Smooth muscle cell (in vitro differentiated cells): ENCODE results near the gene THRAP3. TPM values are rescaled to one million over a fixed set of nuclear protein-coding genes. Genes with fewer than 3 reads are reported as not detected.

ENCODE experiments used
- DNase-seq: peaks from one replicate; lab custom pipeline; 2025; ENCODE audit not compliant: unreplicated experiment; lab: John Stamatoyannopoulos, UW
- H2AFZ ChIP-seq: fragments of 200-600 bp; sonication (generic); 2 replicates; pipeline ENCODE4 v1.6.0; 2016; ENCODE audit warnings: antibody characterized with exemption, low read depth, mild to moderate bottlenecking
- H3F3A ChIP-seq: fragments of 200-600 bp; sonication (generic); 2 replicates; pipeline ENCODE4 v1.6.0; 2017; ENCODE audit warnings: antibody characterized with exemption, low read depth
- H3K27ac ChIP-seq: fragments of 200-600 bp; sonication (generic); 2 replicates; pipeline ENCODE4 v1.5.1; 2016; ENCODE audit warnings: low read depth, mild to moderate bottlenecking
- H3K27me3 ChIP-seq: fragments of 200-600 bp; sonication (generic); 2 replicates; pipeline ENCODE4 v1.6.1; 2016; ENCODE audit warnings: low read depth, mild to moderate bottlenecking
- H3K36me3 ChIP-seq: fragments of 200-600 bp; sonication (generic); 2 replicates; pipeline ENCODE4 v1.5.1; 2016; ENCODE audit warnings: low read depth
- H3K4me1 ChIP-seq: fragments of 200-600 bp; sonication (generic); 2 replicates; pipeline ENCODE4 v1.5.1; 2016; ENCODE audit warnings: low read depth
- H3K4me2 ChIP-seq: fragments of 200-600 bp; sonication (generic); 2 replicates; pipeline ENCODE4 v1.6.0; 2016; ENCODE audit warnings: mild to moderate bottlenecking
- H3K4me3 ChIP-seq: fragments of 200-600 bp; sonication (generic); 2 replicates; pipeline ENCODE4 v1.5.1; 2016; ENCODE audit warnings: mild to moderate bottlenecking
- H3K79me2 ChIP-seq: fragments of 200-600 bp; sonication (generic); 2 replicates; pipeline ENCODE4 v1.6.0; 2016; ENCODE audit warnings: low read depth, mild to moderate bottlenecking
- H3K9ac ChIP-seq: fragments of 200-600 bp; sonication (generic); 2 replicates; pipeline ENCODE4 v1.6.0; 2016; ENCODE audit warnings: low read depth
- H3K9me3 ChIP-seq: fragments of 200-600 bp; sonication (generic); replicated peaks from 2 replicates; pipeline ENCODE4 v1.5.1; 2016; ENCODE audit warnings: low read depth
- H4K20me1 ChIP-seq: fragments of 200-600 bp; sonication (generic); 2 replicates; pipeline ENCODE4 v1.6.0; 2016; ENCODE audit warnings: low read depth
- WGBS: methylation state at CpG from one replicate; pipeline ENCODE4 v1.1.7; 2016; ENCODE audit warnings: low lambda C conversion rate; 5-methylcytosine and 5-hydroxymethylcytosine counted together
- polyA plus RNA-seq: library from polyadenylated mRNA; unstranded; fragments of >200 nt; fragmentation: Nextera tagmentation; extraction: Ambion mirVana; gene quantifications from 2 replicates; pipeline ENCODE4 v1.2.1, GENCODE V29; 2016
- total RNA-seq: library from RNA; depleted of rRNA; stranded (reverse); fragments of >200 nt; gene quantifications from 2 replicates; pipeline ENCODE4 v1.2.3, GENCODE V29; 2014
- TF ChIP-seq, protein P1 (sequence below): fragments of 200-600 bp; sonication (generic); IDR thresholded peaks from 2 replicates; pipeline ENCODE4 v1.5.1; 2017; ENCODE audit warnings: borderline replicate concordance, mild to moderate bottlenecking, antibody characterized with exemption; ENCODE audit not compliant: insufficient read depth, poor library complexity, severe bottlenecking

Gene THRAP3
- total and polyA plus RNA-seq, 2 experiments from 2014 or later = 45.1 to 60.5 TPM

GRCh38 chr1:36179220-36179600, 45.0 kb upstream of the THRAP3 start:
- no peak for DNase-seq
- Histone ChIP-seq H3K9me3 (no peaks in the 10 kb centered on the region), H3K27ac (no peak overlapping the region), H3K9ac (no peak overlapping the region), H3F3A (peaks cover 13% of the 10 kb centered on the region), H3K4me2 (no peak overlapping the region), H3K36me3 (no peaks in the 10 kb centered on the region), H3K4me3 (no peak overlapping the region), H4K20me1 (peaks cover 57% of the 10 kb centered on the region), H3K27me3 (no peaks in the 10 kb centered on the region), H2AFZ (no peak overlapping the region), H3K79me2 (peaks cover 15% of the 10 kb centered on the region), H3K4me1 (peaks cover 10% of the 10 kb centered on the region)
- WGBS = 74% methylated on average over 14 of the region's 19 CpGs
- TF ChIP-seq, protein P1, sequence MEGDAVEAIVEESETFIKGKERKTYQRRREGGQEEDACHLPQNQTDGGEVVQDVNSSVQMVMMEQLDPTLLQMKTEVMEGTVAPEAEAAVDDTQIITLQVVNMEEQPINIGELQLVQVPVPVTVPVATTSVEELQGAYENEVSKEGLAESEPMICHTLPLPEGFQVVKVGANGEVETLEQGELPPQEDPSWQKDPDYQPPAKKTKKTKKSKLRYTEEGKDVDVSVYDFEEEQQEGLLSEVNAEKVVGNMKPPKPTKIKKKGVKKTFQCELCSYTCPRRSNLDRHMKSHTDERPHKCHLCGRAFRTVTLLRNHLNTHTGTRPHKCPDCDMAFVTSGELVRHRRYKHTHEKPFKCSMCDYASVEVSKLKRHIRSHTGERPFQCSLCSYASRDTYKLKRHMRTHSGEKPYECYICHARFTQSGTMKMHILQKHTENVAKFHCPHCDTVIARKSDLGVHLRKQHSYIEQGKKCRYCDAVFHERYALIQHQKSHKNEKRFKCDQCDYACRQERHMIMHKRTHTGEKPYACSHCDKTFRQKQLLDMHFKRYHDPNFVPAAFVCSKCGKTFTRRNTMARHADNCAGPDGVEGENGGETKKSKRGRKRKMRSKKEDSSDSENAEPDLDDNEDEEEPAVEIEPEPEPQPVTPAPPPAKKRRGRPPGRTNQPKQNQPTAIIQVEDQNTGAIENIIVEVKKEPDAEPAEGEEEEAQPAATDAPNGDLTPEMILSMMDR = no peak

- Histone ChIP-seq H3K9ac (no peak overlapping the region), H3K79me2 (no peaks in the 10 kb centered on the region), H4K20me1 (peaks cover 28% of the 10 kb centered on the region), H3K4me3 (no peak overlapping the region), H3K4me1 (peaks cover 10% of the 10 kb centered on the region), H3K27me3 (no peaks in the 10 kb centered on the region), H3K27ac (no peak overlapping the region), H3K4me2 (no peak overlapping the region), H2AFZ (no peak overlapping the region), H3K9me3 (no peaks in the 10 kb centered on the region), H3F3A (peaks cover 34% of the 10 kb centered on the region), H3K36me3 (no peaks in the 10 kb centered on the region)
- DNase-seq = no peak
- 94% methylated on average over 2 of the region's 2 CpGs for WGBS
- TF ChIP-seq, protein P1 = no peak
These were observed 41.5 kb upstream of the THRAP3 start for GRCh38 chr1:36182734-36183133.

DNA sequence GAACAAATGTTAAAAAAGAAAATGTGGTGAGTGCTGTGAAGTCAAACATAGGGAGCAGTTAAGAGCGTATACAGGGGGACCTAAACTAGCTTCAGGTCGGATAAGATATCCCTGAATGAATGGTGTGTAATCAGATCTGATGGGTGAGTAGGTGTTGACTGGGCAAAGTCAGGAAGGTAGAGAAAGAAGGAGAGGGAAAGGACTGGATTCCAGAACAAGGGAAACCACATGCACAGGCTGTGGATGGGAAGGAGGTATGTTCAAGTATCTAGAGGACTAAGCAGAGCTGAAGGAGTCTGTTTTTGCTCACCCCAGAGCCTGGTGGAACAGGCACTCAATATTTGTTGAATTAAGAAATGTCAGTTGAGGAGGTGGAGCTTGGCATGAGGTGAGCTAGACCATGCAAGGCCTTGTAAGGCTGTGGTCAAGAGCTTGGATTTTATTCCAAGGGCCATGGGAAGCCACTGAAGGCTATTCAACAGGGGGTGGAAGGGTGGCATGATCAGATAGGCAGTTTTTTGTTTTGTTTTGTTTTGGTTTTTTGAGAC, 40.9 kb upstream of the THRAP3 start:
- Histone ChIP-seq H3K9me3 (no peaks in the 10 kb centered on the region), H3K4me3 (no peak overlapping the region), H3K4me2 (no peak overlapping the region), H2AFZ (no peak overlapping the region), H3K27ac (no peak overlapping the region), H3F3A (peaks cover 34% of the 10 kb centered on the region), H3K36me3 (no peaks in the 10 kb centered on the region), H3K4me1 (peaks cover 5% of the 10 kb centered on the region), H3K9ac (no peak overlapping the region), H3K27me3 (no peaks in the 10 kb centered on the region), H4K20me1 (peaks cover 23% of the 10 kb centered on the region), H3K79me2 (no peaks in the 10 kb centered on the region)
- TF ChIP-seq, protein P1 = no peak
- WGBS = 98% methylated on average over 2 of the region's 2 CpGs
- DNase-seq = no peak
